Measurements from ENCODE around the gene VSTM2L.

GRCh38 chr20:37954190-37954589 is 51.3 kb downstream of the VSTM2L start:
- TF ChIP-seq CEBPB (IDR thresholded peaks at IDR 0.05) (no peak), CTCF (IDR thresholded peaks at IDR 0.05) (no peak), NPAS2 (CRISPR knock-in tag; IDR thresholded peaks at IDR 0.05; ENCODE audit: borderline replicate concordance) (no peak), USF2 (IDR thresholded peaks at IDR 0.05) (no peak), MAX (IDR thresholded peaks at IDR 0.05) (no peak), MAZ (IDR thresholded peaks at IDR 0.05; ENCODE audit: borderline replicate concordance, low read depth, low read length) (no peak), RAD21 (conservative IDR thresholded peaks at IDR 0.05 in 1 of 2, IDR thresholded peaks at IDR 0.05 in 1 of 2) (no peak), EP300 (IDR thresholded peaks at IDR 0.05) (no peak), SREBF2 (IDR thresholded peaks at IDR 0.05) (no peak), POLR2A (IDR thresholded peaks at IDR 0.05; ENCODE audit: low read length) (no peak), ESRRA (IDR thresholded peaks at IDR 0.05; ENCODE audit: borderline replicate concordance, low read length) (no peak), SMC3 (IDR thresholded peaks at IDR 0.05) (no peak), RNF2 (IDR thresholded peaks at IDR 0.05; ENCODE audit: borderline replicate concordance, low read depth) (no peak)
